Suprapubic skin (tissue), 4 donors: Measurements from ENCODE around the gene RILPL2.
"Not testable (repeated sequence)": the region's sequence is repeated elsewhere in the genome, so short reads cannot be mapped to it uniquely, and the experiment has no call there.

Experiments
- CTCF ChIP-seq, 2 donors: fragments of 200-600 bp in 1 of 2; fragments of 450-650 bp in 1 of 2; sonication (generic) in 1 of 2; IDR thresholded peaks; one replicate each; pipeline ENCODE4 v1.5.1; 2016 to 2019; ENCODE audit warnings: antibody characterized with exemption in 2 of 2, mild to moderate bottlenecking in 1 of 2, moderate library complexity in 1 of 2
- EP300 ChIP-seq: sonication (generic); formaldehyde crosslinking; IDR thresholded peaks from one replicate; pipeline ENCODE4 v1.6.1; 2017; ENCODE audit warnings: antibody characterized with exemption
- POLR2A ChIP-seq, 2 donors: fragments of 450-650 bp; IDR thresholded peaks; one replicate each; pipeline ENCODE4 v1.6.1; 2017; ENCODE audit warnings: antibody characterized with exemption in 2 of 2, mild to moderate bottlenecking in 2 of 2, moderate library complexity in 2 of 2
- POLR2AphosphoS5 ChIP-seq, 3 donors: sonication (generic); formaldehyde crosslinking; IDR thresholded peaks; one replicate each; pipeline ENCODE4 v1.6.1; 2017; ENCODE audit warnings: antibody characterized with exemption in 3 of 3

GRCh38 chr12:123463174-123463573, 26.7 kb upstream of the RILPL2 start:
- TF ChIP-seq CTCF (IDR thresholded peaks at IDR 0.05); POLR2AphosphoS5 (IDR thresholded peaks at IDR 0.05); POLR2A (IDR thresholded peaks at IDR 0.05); EP300: not testable (repeated sequence)
